ENCODE results near the gene ANKLE1. TPM values are rescaled to one million over a fixed set of nuclear protein-coding genes. Genes with fewer than 3 reads are reported as not detected.

The ANKLE1 gene
- polyA plus RNA-seq, 3 donors, result 0.44 to 0.83 (median 0.65) TPM

GRCh38 chr19:17325133-17325532 lies 43.4 kb downstream of the ANKLE1 start:
- DNase-seq (ENCODE audit: low read depth in 3 of 3, low spot score in 2 of 3), result no peak

DNA sequence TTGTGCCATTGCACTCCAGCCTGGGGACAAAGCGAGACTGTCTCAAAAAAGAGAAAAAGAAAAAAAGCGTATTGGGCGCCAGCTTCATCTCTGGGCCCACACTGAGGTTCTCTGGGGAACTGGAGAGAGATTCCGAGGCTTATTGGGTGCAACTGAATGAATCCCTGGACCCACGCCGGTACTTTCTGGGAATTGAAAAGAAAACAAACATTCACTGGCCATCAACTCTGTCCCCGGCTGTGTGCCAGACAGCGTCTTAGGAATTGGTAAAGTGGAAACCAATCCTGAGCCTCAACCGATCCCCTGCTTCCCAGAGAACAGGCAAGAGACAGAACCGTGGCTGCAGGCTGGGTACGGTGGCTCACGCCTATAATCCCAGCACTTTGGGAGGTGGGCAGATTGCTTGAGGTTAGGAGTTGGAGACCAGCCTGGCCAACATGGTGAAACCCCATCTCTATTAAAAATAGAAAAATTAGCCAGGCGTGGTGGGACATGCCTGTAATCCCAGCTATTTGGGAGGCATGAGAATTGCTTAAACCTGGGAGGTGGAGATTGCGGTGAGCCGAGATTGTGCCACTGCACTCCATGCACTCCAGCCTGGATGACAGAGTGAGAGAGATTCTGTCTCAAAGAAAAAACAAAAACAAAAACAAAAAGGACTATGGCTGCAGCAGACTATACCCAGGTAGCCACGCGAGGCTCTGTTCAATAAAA lies 44.3 kb downstream of the ANKLE1 start:
- no peak for DNase-seq (ENCODE audit: low read depth in 3 of 3, low spot score in 2 of 3)

GRCh38 chr19:17326595-17326966 lies 44.9 kb downstream of the ANKLE1 start:
- DNase-seq (ENCODE audit: low read depth in 3 of 3, low spot score in 2 of 3), result no peak

DNA sequence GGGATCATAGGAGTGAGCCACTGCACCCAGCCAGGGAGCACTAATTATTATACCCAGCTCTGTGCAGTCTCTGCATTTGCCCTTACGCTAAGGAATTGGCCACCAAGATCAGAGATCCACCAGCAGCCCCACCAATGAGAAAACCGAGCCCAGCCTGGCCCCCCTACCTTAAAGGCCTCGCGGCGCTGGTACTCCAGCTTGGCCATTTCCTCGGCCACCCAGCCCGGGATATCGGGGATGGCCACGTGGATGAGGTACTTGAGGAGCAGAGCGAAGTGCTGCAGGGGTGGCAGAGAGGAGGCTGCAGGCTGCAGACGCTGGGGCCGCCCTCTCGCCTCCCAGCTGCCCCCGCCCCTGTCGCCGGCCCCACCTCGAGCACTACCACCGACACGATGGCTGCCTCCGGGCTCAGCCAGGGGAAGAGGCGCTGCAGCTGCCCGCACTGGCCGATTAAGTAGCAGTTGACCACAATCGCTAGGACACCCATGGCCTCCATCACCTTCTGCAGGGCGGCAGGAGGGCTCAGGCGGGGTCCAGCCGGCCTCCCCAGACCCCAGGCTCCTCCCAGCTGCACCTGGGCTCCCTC lies 45.5 kb downstream of the ANKLE1 start:
- DNase-seq (ENCODE audit: low read depth in 3 of 3, low spot score in 2 of 3), result no peak

DNA sequence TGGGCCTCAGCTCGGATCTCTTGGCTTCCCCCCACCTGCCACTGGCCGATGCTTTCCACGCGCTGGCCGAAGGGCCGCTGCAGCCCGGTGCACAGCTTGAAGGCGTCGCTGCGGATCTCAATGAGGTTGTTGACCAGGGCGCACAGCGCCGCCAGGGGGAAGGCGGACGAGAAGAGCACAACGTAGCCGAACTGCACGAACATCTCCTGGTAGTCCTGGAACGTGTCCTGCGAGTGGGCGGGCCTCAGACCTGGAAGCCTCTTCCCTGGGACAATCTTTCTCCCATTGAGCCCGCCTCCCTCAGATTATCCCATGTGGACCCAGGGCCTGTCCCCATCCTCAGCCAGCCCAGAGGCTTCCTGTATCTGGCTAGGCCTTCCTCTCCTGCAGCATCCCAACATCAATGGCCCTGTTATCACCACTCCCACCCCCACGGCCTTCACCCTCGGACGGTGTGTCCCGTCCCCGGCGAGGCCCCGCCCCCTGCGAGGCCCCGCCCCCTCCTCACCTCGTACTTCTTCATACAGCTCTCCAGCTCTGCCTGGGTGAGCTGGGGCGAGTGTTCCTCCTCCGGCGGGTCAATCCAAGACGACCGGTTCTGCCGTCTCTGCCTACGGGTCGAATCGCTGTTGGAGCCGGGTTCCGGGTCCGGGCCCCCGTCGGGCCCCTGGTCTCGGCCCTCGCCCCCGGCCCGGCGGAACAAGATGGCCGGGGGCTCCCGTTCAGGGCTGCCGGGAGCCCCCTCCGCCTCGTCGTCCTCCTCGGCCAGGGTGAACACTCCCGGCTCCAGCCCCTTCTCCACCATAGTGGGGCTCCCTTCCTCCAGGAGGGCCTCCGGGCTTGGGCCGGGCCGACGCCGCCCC lies 46.2 kb downstream of the ANKLE1 start:
- DNase-seq (ENCODE audit: low read depth in 3 of 3, low spot score in 2 of 3), result peak in 1 of 3 donors; percentile 65

GRCh38 chr19:17328517-17329365 lies 47.0 kb downstream of the ANKLE1 start:
- DNase-seq (ENCODE audit: low read depth in 3 of 3, low spot score in 2 of 3), result no peak

GRCh38 chr19:17329366-17330261 lies 47.9 kb downstream of the ANKLE1 start:
- DNase-seq (ENCODE audit: low read depth in 3 of 3, low spot score in 2 of 3), result no peak

- no peak for DNase-seq (ENCODE audit: low read depth in 3 of 3, low spot score in 2 of 3)
Measured at GRCh38 chr19:17330262-17331044, 48.8 kb downstream of the ANKLE1 start.

- DNase-seq (ENCODE audit: low read depth in 3 of 3, low spot score in 2 of 3), result no peak
Measured at GRCh38 chr19:17331045-17331558, 49.4 kb downstream of the ANKLE1 start.

GRCh38 chr19:17332360-17332676 lies 50.6 kb downstream of the ANKLE1 start:
- no peak for DNase-seq (ENCODE audit: low read depth in 3 of 3, low spot score in 2 of 3)

- DNase-seq (ENCODE audit: low read depth in 3 of 3, low spot score in 2 of 3), result no peak
Measured at GRCh38 chr19:17332677-17333581, 51.2 kb downstream of the ANKLE1 start.

- DNase-seq (ENCODE audit: low read depth in 3 of 3, low spot score in 2 of 3), result no peak
Measured at GRCh38 chr19:17333611-17334413, 52.1 kb downstream of the ANKLE1 start.

DNA sequence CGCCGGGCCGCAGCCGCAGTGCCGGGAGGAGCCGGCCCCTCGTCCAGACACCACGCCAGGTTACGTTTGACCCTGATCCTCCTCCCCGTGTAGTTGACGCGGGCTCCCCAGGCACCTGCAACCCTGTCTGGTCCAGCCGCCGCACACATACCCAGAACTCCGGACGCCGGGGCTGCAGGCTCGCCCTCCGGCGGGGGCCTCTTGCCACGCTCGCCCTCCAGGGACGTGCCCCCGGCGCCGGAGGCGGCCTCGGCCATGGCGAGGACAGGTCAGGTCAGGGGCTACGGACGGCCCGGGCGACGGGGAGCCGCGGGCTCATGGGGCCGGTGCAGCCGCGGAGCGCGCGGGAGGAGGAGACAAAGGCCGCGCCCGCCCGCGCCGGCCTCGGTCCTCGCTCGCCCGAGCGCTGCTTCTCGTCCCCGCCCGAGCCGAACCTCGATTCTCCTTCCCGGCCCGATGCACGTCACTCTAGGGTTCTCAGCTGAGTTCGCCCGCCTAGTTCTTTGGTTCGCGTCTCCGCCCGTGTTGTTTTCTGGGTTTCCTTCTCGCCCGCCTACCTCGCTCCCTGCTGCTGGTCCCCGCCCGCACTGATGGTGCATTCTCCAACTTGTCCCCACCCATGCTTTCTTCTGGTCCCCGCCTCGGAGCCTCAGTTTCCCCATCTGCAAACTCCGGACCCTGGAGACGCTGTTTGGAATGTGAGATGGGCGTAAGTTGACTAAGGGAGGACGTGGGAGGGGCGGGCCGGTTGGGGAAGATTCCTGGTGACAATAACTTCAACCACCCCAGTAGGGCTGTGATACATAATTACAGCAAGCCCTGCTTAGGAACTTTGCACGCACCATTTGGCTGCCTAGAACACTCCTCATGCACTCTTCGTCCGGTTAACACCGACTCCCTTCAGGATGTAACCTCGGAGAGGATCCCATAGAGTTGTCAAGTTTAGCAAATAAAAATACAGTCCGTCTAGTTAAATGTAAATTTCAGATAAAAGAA lies 53.0 kb downstream of the ANKLE1 start, which contains the start of gene ANO8:
Gene ANO8 (minus strand): TSS at position 442 of the 996 bp plus-strand sequence. CDS start 185 bp downstream, at position 257.
- DNase-seq (ENCODE audit: low read depth in 3 of 3, low spot score in 2 of 3), result peak; percentile 86 to 98 (median 97)

DNA sequence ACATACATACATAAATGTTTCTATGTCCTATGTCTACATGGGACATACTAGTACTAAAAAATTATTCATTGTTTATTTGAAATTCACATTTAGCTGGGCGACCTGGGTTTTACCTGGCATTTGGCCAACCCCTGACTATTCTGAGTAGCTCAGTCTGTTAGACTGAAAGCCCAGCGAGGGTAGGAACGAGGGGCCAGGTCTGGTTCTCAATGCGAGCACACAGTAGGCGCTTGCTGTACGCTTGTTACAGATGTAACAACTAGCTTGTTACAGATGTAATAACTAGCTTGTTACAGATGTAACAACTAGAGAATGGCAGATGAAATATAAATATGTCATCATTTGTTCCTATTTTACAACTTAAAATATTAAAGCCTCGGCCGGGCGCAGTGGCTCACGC lies 53.9 kb downstream of the ANKLE1 start:
- DNase-seq (ENCODE audit: low read depth in 3 of 3, low spot score in 2 of 3), result no peak

Measured in right renal cortex interstitium (tissue), 3 donors.